Dendritic cell treated with granulocyte-macrophage colony-stimulating factor and Interleukin-4, amounts not matched to agents 40 ng/mL and 50 ng/mL, for 4 days (primary cell): ENCODE results near the gene MMP2.
A peak's percentile ranks its signal among the peaks of the same experiment; 100 is the strongest.

ENCODE experiments used
- H3K27ac Mint-ChIP-seq: one replicate; pipeline ENCODE4 v1.8.0; 2022; ENCODE audit warnings: mild to moderate bottlenecking, mixed read lengths
- H3K27me3 Mint-ChIP-seq: one replicate; pipeline ENCODE4 v1.8.0; 2022; ENCODE audit warnings: mild to moderate bottlenecking, mixed read lengths
- H3K36me3 Mint-ChIP-seq: one replicate; pipeline ENCODE4 v1.8.0; 2022; ENCODE audit warnings: low read depth, mixed read lengths
- H3K4me1 Mint-ChIP-seq: one replicate; pipeline ENCODE4 v1.8.0; 2022; ENCODE audit warnings: low read depth, mixed read lengths
- H3K4me3 Mint-ChIP-seq: one replicate; pipeline ENCODE4 v1.8.0; 2022; ENCODE audit warnings: mild to moderate bottlenecking, moderate library complexity, mixed read lengths
- H3K9me3 Mint-ChIP-seq: one replicate; pipeline ENCODE4 v1.8.0; 2022; ENCODE audit warnings: mixed read lengths
- intact Hi-C: fragments of 100-400 bp; cut with micrococcal nuclease; formaldehyde crosslinking; loops from one replicate; pipeline ENCODE4 v1.15.0; 2022

Gene MMP2

DNA sequence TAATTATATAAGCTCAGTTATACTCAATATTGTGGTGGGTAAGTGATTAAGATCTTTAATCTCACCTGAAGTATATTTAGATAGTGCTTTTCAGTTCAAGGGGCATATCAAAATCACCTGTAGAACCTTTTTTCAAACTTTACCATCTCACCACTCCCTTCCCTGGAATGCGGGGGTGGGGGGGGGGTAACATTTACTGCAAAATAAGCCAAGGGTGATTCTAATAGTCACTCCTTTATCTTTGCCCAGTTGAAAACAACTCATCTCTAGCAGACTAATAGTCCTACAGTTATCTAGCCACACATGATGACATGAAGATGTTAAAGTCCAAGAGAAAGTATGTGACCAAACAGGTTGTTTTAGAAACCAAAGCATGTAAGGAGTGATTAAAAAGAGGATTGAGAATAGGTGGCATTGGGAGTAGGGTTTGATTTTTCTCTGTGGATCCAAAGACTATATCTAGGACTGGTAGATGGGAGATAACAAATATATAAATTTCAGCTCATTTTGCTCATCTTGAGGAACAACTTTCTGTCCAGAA, 51.4 kb downstream of the MMP2 start:
- Mint-ChIP-seq H3K4me3 (no peak overlapping the region), H3K27me3 (no peaks in the 10 kb centered on the region), H3K4me1 (peaks cover 9% of the 10 kb centered on the region), H3K36me3 (peaks cover 39% of the 10 kb centered on the region), H3K9me3 (no peaks in the 10 kb centered on the region), H3K27ac (no peak overlapping the region)
- intact Hi-C loops: no loop called here

DNA sequence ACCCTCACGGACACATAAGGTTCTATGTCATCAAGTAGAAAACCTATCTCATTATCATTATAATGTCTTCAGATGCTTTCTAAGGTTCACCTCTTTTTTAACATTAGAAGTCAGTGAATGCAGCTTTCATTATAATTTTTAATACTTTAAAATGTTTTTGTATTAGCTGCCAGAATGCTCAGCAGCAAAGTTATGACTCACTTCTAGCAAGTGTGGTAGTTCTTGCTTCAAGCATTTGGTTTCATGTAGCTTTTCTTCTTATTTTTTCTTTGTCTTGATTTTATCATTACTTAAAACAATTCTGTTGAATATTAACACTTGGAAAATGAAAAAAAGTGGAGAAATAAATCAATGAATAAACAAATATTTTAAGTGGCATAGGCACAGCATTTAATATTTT, 53.2 kb downstream of the MMP2 start:
- Mint-ChIP-seq H3K36me3 (peaks cover 44% of the 10 kb centered on the region), H3K4me3 (no peak overlapping the region), H3K27ac (no peak overlapping the region), H3K4me1 (peaks cover 15% of the 10 kb centered on the region), H3K27me3 (no peaks in the 10 kb centered on the region), H3K9me3 (no peaks in the 10 kb centered on the region)
- intact Hi-C loops: no loop called here

DNA sequence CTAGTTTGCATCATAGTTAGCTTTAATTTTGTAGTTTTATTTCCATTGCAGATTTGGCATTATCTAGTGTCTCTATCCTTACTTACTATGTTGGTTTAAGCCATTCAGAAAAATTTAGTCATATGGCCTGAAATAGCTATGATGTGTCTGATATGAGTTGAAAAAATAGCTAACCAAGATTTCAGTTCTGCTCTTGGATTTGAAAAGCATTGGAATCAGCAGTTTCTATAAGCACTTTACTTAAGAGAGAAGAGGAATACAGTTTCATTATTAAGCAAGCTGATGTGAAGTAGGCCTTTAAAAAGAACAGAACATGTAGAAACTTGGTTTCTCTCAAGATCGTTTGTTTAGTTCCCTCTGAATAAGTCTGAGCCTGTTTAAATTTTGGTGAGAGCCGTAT, 55.8 kb downstream of the MMP2 start:
- H3K27ac Mint-ChIP-seq: peak overlapping the region; percentile 79
- H3K9me3 Mint-ChIP-seq: no peaks in the 10 kb centered on the region
- no peak overlapping the region for H3K4me3 Mint-ChIP-seq
- peaks cover 30% of the 10 kb centered on the region for H3K4me1 Mint-ChIP-seq
- peaks cover 41% of the 10 kb centered on the region for H3K36me3 Mint-ChIP-seq
- intact Hi-C loops: loop anchor here (2.0 kb wide), 1 partner anchor 26 kb away; the partner anchor contains the start of gene LPCAT2
- H3K27me3 Mint-ChIP-seq: no peaks in the 10 kb centered on the region

DNA sequence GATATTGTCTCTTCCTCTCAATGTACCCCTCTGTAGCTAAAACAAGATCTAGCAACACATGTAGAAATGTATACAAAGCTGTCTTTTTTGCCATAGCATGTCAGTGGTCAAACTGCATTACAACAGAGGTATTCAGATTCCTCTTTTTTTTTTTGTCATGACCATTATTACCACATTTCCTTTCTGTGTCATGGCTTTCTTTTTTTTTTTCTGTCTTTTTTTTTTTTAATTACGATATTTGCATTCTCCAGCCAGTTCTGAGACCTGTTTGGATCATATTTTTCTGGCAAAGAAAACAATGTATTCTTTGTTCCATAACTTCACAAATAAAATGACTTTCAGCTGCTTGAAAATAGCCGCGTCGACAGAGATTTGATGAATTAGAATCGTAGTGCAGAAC, 60.1 kb downstream of the MMP2 start:
- intact Hi-C loops: no loop called here
- Mint-ChIP-seq H3K9me3 (no peaks in the 10 kb centered on the region), H3K36me3 (peaks cover 21% of the 10 kb centered on the region), H3K4me3 (no peak overlapping the region), H3K4me1 (peaks cover 30% of the 10 kb centered on the region), H3K27me3 (no peaks in the 10 kb centered on the region), H3K27ac (peak overlapping the region; percentile 27)

DNA sequence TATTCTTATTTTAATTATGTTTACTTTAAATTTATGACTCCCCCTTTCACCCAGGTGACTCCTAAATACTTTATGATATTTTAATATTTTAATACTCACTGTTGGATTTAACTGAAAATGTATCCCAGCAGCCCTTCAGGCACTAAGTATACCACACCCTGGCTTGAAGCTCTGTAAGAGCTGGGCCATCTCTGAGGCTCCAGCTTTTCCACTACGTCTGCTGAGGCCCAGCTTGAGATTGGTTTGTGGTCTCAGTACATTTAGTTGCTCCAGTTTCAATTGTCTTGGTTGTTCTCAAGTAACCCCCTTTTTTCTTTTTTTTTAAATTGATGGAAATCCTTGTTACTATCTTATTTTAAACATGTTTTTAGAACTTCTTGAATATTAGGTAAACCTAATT, 60.5 kb downstream of the MMP2 start:
- intact Hi-C loops: no loop called here
- Mint-ChIP-seq H3K9me3 (no peaks in the 10 kb centered on the region), H3K27ac (no peak overlapping the region), H3K27me3 (no peaks in the 10 kb centered on the region), H3K4me1 (peaks cover 28% of the 10 kb centered on the region), H3K36me3 (peaks cover 21% of the 10 kb centered on the region), H3K4me3 (no peak overlapping the region)

DNA sequence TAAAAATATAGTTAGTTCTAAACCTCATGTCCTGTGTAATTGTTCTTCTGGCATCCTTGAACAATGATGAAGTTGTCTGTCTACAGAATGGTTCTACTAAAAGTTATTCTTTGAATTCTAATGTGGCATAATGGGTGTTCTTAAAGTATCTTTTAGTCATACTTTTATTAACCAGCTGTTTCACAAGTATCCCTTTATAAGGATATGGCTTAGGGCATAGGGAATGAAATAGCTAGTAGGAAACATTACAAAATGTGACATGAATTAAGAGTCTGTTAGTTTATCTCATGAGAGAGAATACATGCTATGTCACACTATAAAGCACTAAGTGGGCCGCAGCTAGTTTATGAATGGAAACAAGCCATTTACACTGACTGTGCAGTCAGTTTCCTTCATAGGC, 61.2 kb downstream of the MMP2 start:
- Mint-ChIP-seq H3K27me3 (no peaks in the 10 kb centered on the region), H3K36me3 (peaks cover 21% of the 10 kb centered on the region), H3K27ac (no peak overlapping the region), H3K4me1 (peaks cover 22% of the 10 kb centered on the region), H3K4me3 (no peak overlapping the region), H3K9me3 (no peaks in the 10 kb centered on the region)
- intact Hi-C loops: loop anchor here (5.0 kb wide), 1 partner anchor 162 kb away; no protein-coding TSS in a partner anchor

DNA sequence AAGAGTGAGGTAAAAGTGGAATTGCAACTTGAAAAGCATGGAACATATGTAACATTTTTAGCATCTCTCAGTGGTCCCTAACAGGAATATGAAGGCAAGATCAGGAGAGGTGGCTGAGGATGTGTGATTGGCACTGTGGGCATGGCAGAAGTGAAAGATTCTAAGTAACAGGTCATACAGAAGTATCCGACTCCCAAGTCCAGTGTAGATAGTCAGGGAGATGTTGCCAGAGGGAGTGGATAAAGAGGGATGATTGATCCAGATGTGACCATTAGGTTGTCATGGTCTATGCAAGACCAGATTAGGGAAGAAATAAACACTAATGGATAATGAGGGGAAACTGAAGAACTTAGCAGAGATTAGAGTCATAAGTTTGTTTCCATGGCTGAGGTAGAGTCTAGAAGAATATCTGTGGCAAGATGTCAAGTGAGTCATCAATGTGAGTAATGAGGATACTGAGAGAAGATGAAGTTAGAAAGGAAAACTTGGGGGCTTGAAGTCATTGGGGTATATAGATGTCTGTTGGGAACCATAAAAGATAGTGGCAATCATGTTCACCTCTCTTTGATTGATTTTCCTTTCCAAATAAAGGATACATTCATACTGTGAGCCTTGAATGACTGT, 63.6 kb downstream of the MMP2 start:
- intact Hi-C loops: loop anchor here (1.0 to 5.0 kb wide), 3 partner anchors 47 to 160 kb away; no protein-coding TSS in a partner anchor
- no peak overlapping the region for H3K27ac Mint-ChIP-seq
- H3K36me3 Mint-ChIP-seq: peaks cover 7% of the 10 kb centered on the region

DNA sequence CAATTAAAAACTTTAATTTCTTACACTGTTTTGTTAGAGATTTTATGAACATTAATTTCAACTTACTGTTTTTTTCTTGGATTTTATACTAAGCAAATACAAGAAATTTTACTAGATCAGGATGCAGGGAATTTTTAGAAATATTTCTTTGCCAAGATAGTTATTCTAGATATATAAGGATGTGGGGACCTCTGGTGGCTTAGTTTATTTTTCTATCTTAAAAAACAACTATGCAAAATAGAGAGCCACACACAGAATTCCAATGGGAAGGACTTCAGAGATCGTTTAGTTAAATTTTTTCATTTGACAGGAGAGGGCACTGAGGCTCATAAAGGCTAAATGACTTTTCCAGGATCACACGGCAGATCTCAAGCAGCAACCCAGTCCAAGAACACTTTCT, 64.5 kb downstream of the MMP2 start:
- Mint-ChIP-seq H3K27ac (no peak overlapping the region), H3K36me3 (peaks cover 4% of the 10 kb centered on the region), H3K9me3 (no peaks in the 10 kb centered on the region), H3K4me3 (no peak overlapping the region), H3K27me3 (no peaks in the 10 kb centered on the region), H3K4me1 (peaks cover 9% of the 10 kb centered on the region)
- intact Hi-C loops: loop anchor here (1.0 to 5.0 kb wide), 3 partner anchors 48 to 159 kb away; no protein-coding TSS in a partner anchor

More for the DNA sequence above, 63.6 kb downstream of the MMP2 start:
- H3K4me1 Mint-ChIP-seq: peaks cover 15% of the 10 kb centered on the region
- no peak overlapping the region for H3K4me3 Mint-ChIP-seq
- H3K9me3 Mint-ChIP-seq: no peaks in the 10 kb centered on the region
- H3K27me3 Mint-ChIP-seq: no peaks in the 10 kb centered on the region

DNA sequence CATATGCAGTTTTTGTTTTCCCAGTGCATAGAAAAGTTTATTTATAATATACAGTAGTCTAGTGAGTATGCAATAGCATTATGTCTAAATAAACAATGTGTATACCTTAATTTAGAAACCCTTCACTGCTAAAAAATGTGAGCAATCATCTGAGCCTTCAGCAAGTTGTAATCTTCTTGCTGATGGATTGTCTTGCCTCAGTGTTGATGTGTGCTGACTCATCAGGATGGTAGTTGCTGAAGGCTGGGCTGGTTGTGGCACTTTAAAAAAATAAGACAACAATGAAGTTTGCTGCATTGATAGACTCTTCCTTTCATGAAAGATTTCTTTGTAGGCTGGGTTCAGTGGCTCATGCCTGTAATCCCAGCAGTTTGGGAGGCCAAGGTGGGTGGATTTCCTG, 73.6 kb downstream of the MMP2 start:
- intact Hi-C loops: no loop called here
- H3K4me1 Mint-ChIP-seq: no peaks in the 10 kb centered on the region
- H3K4me3 Mint-ChIP-seq: no peak overlapping the region
- no peak overlapping the region for H3K27ac Mint-ChIP-seq
- H3K36me3 Mint-ChIP-seq: peaks cover 74% of the 10 kb centered on the region
- H3K9me3 Mint-ChIP-seq: no peaks in the 10 kb centered on the region
- no peaks in the 10 kb centered on the region for H3K27me3 Mint-ChIP-seq

DNA sequence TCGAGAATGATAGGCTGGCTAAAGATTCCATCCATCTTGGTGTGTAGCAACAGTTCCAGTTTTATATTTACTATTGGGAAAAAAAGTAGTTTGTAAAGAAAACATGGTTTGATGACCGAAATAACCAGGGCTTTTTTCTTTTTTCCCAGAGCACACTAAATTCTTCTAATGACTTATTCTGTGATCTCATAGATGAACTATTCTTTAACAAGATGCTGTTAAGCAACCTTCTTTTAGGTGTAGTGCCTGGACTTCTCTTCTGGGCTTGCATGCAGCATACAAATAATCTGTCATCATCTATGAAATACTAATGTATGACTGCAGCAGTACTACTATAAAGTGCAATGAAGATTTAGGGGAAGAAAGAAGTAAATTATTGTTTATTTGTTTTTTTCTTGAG, 76.4 kb downstream of the MMP2 start:
- Mint-ChIP-seq H3K36me3 (peaks cover 69% of the 10 kb centered on the region), H3K9me3 (no peaks in the 10 kb centered on the region), H3K4me3 (no peak overlapping the region), H3K27ac (no peak overlapping the region), H3K27me3 (no peaks in the 10 kb centered on the region), H3K4me1 (no peaks in the 10 kb centered on the region)
- intact Hi-C loops: no loop called here
